H9 (cell line): ENCODE measurements around the gene RTN4R. TPM values are rescaled to one million over a fixed set of nuclear protein-coding genes. Genes with fewer than 3 reads are reported as not detected.

Experiments
- DNase-seq: peaks from one replicate; pipeline ENCODE4 v3.0.0-alpha.2; 2017
- H2AFZ ChIP-seq: one replicate; pipeline ENCODE4 v1.6.1; 2013; ENCODE audit warnings: mild to moderate bottlenecking, low read length, control low read depth, moderate library complexity
- H2AK5ac ChIP-seq: 2 replicates; pipeline ENCODE4 v1.6.1; 2013; ENCODE audit warnings: low read length, control low read depth, mixed read lengths; ENCODE audit not compliant: insufficient read length
- H2BK120ac ChIP-seq: one replicate; pipeline ENCODE4 v1.6.1; 2013; ENCODE audit warnings: low read depth, mild to moderate bottlenecking, low read length, control low read depth, inconsistent platforms; ENCODE audit not compliant: poor library complexity, severe bottlenecking
- H2BK12ac ChIP-seq: 2 replicates; pipeline ENCODE4 v1.6.1; 2013; ENCODE audit warnings: low read length, control low read depth, mixed read lengths, low read depth; ENCODE audit not compliant: insufficient read length
- H2BK15ac ChIP-seq: 2 replicates; pipeline ENCODE4 v1.6.1; 2013; ENCODE audit warnings: low read depth, low read length, control low read depth
- H2BK20ac ChIP-seq: one replicate; pipeline ENCODE4 v1.6.1; 2013; ENCODE audit warnings: low read depth, mild to moderate bottlenecking, low read length, control low read depth, inconsistent platforms; ENCODE audit not compliant: poor library complexity, severe bottlenecking
- H2BK5ac ChIP-seq: 2 replicates; pipeline ENCODE4 v1.6.1; 2013; ENCODE audit warnings: low read length, control low read depth, mixed read lengths; ENCODE audit not compliant: insufficient read length
- H3K14ac ChIP-seq: 2 replicates; pipeline ENCODE4 v1.6.1; 2013; ENCODE audit warnings: low read length, control low read depth; ENCODE audit not compliant: insufficient read depth
- H3K18ac ChIP-seq: 2 replicates; pipeline ENCODE4 v1.6.1; 2013; ENCODE audit warnings: low read depth, mild to moderate bottlenecking, mixed read lengths, low read length, control low read depth; ENCODE audit not compliant: insufficient read length
- H3K23ac ChIP-seq: 2 replicates; pipeline ENCODE4 v1.6.1; 2013; ENCODE audit warnings: low read length, control low read depth, mixed read lengths, low read depth; ENCODE audit not compliant: insufficient read length
- H3K23me2 ChIP-seq: 2 replicates; pipeline ENCODE4 v1.6.1; 2013; ENCODE audit warnings: low read depth, mild to moderate bottlenecking, mixed read lengths, low read length, control low read depth; ENCODE audit not compliant: insufficient read length, poor library complexity, severe bottlenecking
- H3K27ac ChIP-seq: 2 replicates; pipeline ENCODE4 v1.5.1; 2013; ENCODE audit warnings: low read length, control low read depth, mixed read lengths, low read depth; ENCODE audit not compliant: insufficient read length
- H3K27me3 ChIP-seq: 2 replicates; pipeline ENCODE4 v1.6.1; 2013; ENCODE audit warnings: low read length, control low read depth, inconsistent platforms; ENCODE audit not compliant: insufficient read depth
- H3K4ac ChIP-seq: 2 replicates; pipeline ENCODE4 v1.6.1; 2013; ENCODE audit warnings: low read depth, mild to moderate bottlenecking, control low read depth, inconsistent platforms, low read length, moderate library complexity
- H3K4me1 ChIP-seq: 2 replicates; pipeline ENCODE4 v1.6.1; 2013; ENCODE audit warnings: low read length, control low read depth, inconsistent platforms; ENCODE audit not compliant: insufficient read depth
- H3K4me2 ChIP-seq: 2 replicates; pipeline ENCODE4 v1.6.1; 2013; ENCODE audit warnings: low read length, control low read depth, mixed read lengths; ENCODE audit not compliant: insufficient read length, insufficient read depth
- H3K56ac ChIP-seq: 2 replicates; pipeline ENCODE4 v1.6.1; 2013; ENCODE audit warnings: low read depth, mild to moderate bottlenecking, mixed read lengths, low read length, control low read depth; ENCODE audit not compliant: insufficient read length
- H3K79me1 ChIP-seq: 2 replicates; pipeline ENCODE4 v1.6.1; 2013; ENCODE audit warnings: low read depth, mild to moderate bottlenecking, moderate library complexity, low read length, control low read depth, inconsistent platforms; ENCODE audit not compliant: insufficient read depth, poor library complexity, severe bottlenecking
- H3K79me2 ChIP-seq: 2 replicates; pipeline ENCODE4 v1.6.1; 2013; ENCODE audit warnings: low read length, control low read depth, inconsistent platforms; ENCODE audit not compliant: insufficient read depth
- H3K9ac ChIP-seq: 2 replicates; pipeline ENCODE4 v1.6.1; 2013; ENCODE audit warnings: low read length, control low read depth, mixed read lengths; ENCODE audit not compliant: insufficient read length; ENCODE audit errors: extremely low read depth
- H3K9me3 ChIP-seq: one replicate; pipeline ENCODE4 v1.6.1; 2013; ENCODE audit warnings: low read depth, low read length, inconsistent platforms; ENCODE audit not compliant: control insufficient read depth
- H3T11ph ChIP-seq: one replicate; pipeline ENCODE4 v1.6.1; 2013; ENCODE audit warnings: mild to moderate bottlenecking, low read length, control low read depth, inconsistent platforms
- H4K20me1 ChIP-seq: one replicate; pipeline ENCODE4 v1.6.1; 2013; ENCODE audit not compliant: control insufficient read depth, insufficient read length, insufficient read depth
- H4K5ac ChIP-seq: 2 replicates; pipeline ENCODE4 v1.6.1; 2013; ENCODE audit warnings: low read depth, mild to moderate bottlenecking, mixed read lengths, low read length, control low read depth; ENCODE audit not compliant: insufficient read length
- H4K8ac ChIP-seq: replicated peaks from 2 replicates; pipeline ENCODE4 v1.6.1; 2013; ENCODE audit warnings: low read length, control low read depth, mixed read lengths, low read depth; ENCODE audit not compliant: insufficient read length
- H4K91ac ChIP-seq: 2 replicates; pipeline ENCODE4 v1.6.1; 2013; ENCODE audit warnings: low read depth, mild to moderate bottlenecking, moderate library complexity, mixed read lengths, low read length, control low read depth; ENCODE audit not compliant: insufficient read length
- H3K27ac Mint-ChIP-seq, 3 experiments: 2 replicates in 2 of 3; 3 replicates in 1 of 3; pipeline ENCODE4 v1.8.0; 2020 to 2021; ENCODE audit warnings: mixed read lengths in 3 of 3, mild to moderate bottlenecking in 1 of 3, moderate library complexity in 1 of 3
- H3K27me3 Mint-ChIP-seq: 2 replicates; pipeline ENCODE4 v1.8.0; 2021; ENCODE audit warnings: low read depth, mild to moderate bottlenecking, moderate library complexity, mixed read lengths
- H3K36me3 Mint-ChIP-seq, 3 experiments: 2 replicates in 2 of 3; 3 replicates in 1 of 3; pipeline ENCODE4 v1.8.0; 2020 to 2021; ENCODE audit warnings: low read depth in 3 of 3, mixed read lengths in 3 of 3; ENCODE audit not compliant: insufficient read depth in 1 of 3
- H3K4me1 Mint-ChIP-seq, 2 experiments: 2 replicates each; pipeline ENCODE4 v1.8.0; 2020; ENCODE audit warnings: mixed read lengths in 2 of 2
- H3K4me3 Mint-ChIP-seq, 2 experiments: 2 replicates in 1 of 2; 3 replicates in 1 of 2; pipeline ENCODE4 v1.8.0; 2020 to 2021; ENCODE audit warnings: mild to moderate bottlenecking in 2 of 2, mixed read lengths in 2 of 2, moderate library complexity in 1 of 2
- H3K9me3 Mint-ChIP-seq, 2 experiments: 2 replicates in 1 of 2; 3 replicates in 1 of 2; pipeline ENCODE4 v1.8.0; 2020; ENCODE audit warnings: mild to moderate bottlenecking in 2 of 2, mixed read lengths in 2 of 2, moderate library complexity in 1 of 2
- CTCF ChIP-seq: fragments of 200-600 bp; sonication (generic); conservative IDR thresholded peaks from 3 replicates; pipeline ENCODE4 v1.8.0; 2021; ENCODE audit warnings: antibody characterized with exemption, mild to moderate bottlenecking
- WGBS: extraction: QIAGEN DNeasy Blood & Tissue Kit; methylation state at CpG from one replicate; pipeline ENCODE4 v1.1.7; 2013; ENCODE audit warnings: missing lambda C conversion rate, low lambda C conversion rate, mixed read lengths; ENCODE audit not compliant: insufficient read length; ENCODE audit errors: extremely low coverage; 5-methylcytosine and 5-hydroxymethylcytosine counted together
- total RNA-seq: library from RNA; stranded (reverse); gene quantifications from 2 replicates; pipeline ENCODE4 v1.2.1, GENCODE V29; 2021

Gene RTN4R
- total RNA-seq, 1 experiment from 2014 or later, result 19.0 TPM

GRCh38 chr22:20208713-20209310, 59.3 kb downstream of the RTN4R start:
- Histone ChIP-seq H2BK20ac (no peak overlapping the region), H3K4me2 (no peak overlapping the region), H4K5ac (no peak overlapping the region), H3K23me2 (no peaks in the 10 kb centered on the region), H2AFZ (no peak overlapping the region), H3K23ac (no peak overlapping the region), H3K4ac (no peak overlapping the region), H3K27me3 (no peaks in the 10 kb centered on the region), H3K79me2 (no peaks in the 10 kb centered on the region), H3K14ac (no peak overlapping the region), H2BK5ac (no peak overlapping the region), H3K9ac (no peak overlapping the region), H3K27ac (no peak overlapping the region), H4K8ac (no peak overlapping the region), H2BK120ac (no peak overlapping the region), H2AK5ac (no peak overlapping the region), H3K4me1 (no peaks in the 10 kb centered on the region; the same call in 1 of the 2 replicates), H3K9me3 (no peaks in the 10 kb centered on the region), H3K18ac (no peak overlapping the region), H4K91ac (no peak overlapping the region), H3K79me1 (no peaks in the 10 kb centered on the region), H3K56ac (no peak overlapping the region), H3T11ph (no peak overlapping the region), H2BK12ac (no peak overlapping the region), H4K20me1 (no peaks in the 10 kb centered on the region), H2BK15ac (no peak overlapping the region)
- no peak for TF ChIP-seq CTCF
- no peak overlapping the region for H3K27ac Mint-ChIP-seq
- H3K27me3 Mint-ChIP-seq, result no peaks in the 10 kb centered on the region
- no peak for DNase-seq
- H3K9me3 Mint-ChIP-seq, result no peaks in the 10 kb centered on the region
- H3K36me3 Mint-ChIP-seq, result no peaks in the 10 kb centered on the region
- peaks cover 14 to 35% of the 10 kb centered on the region in 2 experiments for H3K4me1 Mint-ChIP-seq
- no CpG with 5 or more reads among the region's 15 CpGs for WGBS
- H3K4me3 Mint-ChIP-seq, result no peak overlapping the region
